ENCODE results near the gene SCYGR6. TPM values are rescaled to one million over a fixed set of nuclear protein-coding genes. Genes with fewer than 3 reads are reported as not detected.

The SCYGR6 gene
- total and polyA plus RNA-seq, 4 donors: not detected

DNA sequence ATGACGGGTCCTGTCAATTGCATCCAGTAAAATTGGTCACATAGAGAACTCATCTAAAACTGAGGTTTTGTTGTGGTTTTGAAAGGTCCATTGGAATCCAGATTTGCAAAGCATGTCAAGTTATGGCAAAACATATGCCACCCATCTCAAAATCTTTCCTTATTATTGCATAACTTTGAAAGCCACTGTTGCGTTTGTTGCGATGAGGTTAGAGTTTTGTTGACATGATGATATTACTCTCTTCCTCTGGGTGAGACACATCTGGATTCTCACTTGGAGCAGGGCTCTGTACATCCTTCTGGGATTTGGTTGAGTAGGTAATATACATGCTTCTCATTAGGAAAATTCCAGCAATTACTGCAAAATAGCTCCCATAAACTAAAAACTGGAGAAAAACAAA lies 37.4 kb downstream of the SCYGR6 start:
- 87% methylated on average over 3 of the region's 3 CpGs for whole genome bisulfite sequencing
- Histone ChIP-seq H3K36me3 (ENCODE audit: control insufficient read depth in 4 of 4, insufficient read depth in 3 of 4, low read depth in 1 of 4, low read length in 3 of 4) (peaks cover 5 to 22% (median 16%) of the 10 kb centered on the region in 4 donors), H3K4me3 (ENCODE audit: low read depth in 1 of 3, low read length in 3 of 3) (no peak overlapping the region), H3K9ac (ENCODE audit: low read depth in 1 of 2, low read length in 2 of 2) (no peak overlapping the region), H3K27ac (ENCODE audit: low read depth in 1 of 2, low read length in 2 of 2) (no peak overlapping the region), H3K9me3 (ENCODE audit: control insufficient read depth in 4 of 4, low read length in 3 of 4) (no peaks in the 10 kb centered on the region), H3K4me1 (ENCODE audit: control insufficient read depth in 4 of 4, insufficient read depth in 4 of 4, low read length in 3 of 4) (peaks cover 0 to 1% (median 0%) of the 10 kb centered on the region in 4 donors), H3K27me3 (ENCODE audit: control insufficient read depth in 4 of 4, insufficient read depth in 4 of 4, low read length in 3 of 4) (no peaks in the 10 kb centered on the region)
- no peak for DNase-seq (ENCODE audit: low spot score)
- TF ChIP-seq EGR1 (IDR thresholded peaks at IDR 0.05; ENCODE audit: low read depth in 2 of 2) (no peak), FOXA2 (IDR thresholded peaks at IDR 0.05) (no peak), SP1 (IDR thresholded peaks at IDR 0.05) (no peak), FOXA1 (IDR thresholded peaks at IDR 0.05) (no peak), HNF4G (IDR thresholded peaks at IDR 0.05) (no peak)
- TF ChIP-seq, protein P1, sequence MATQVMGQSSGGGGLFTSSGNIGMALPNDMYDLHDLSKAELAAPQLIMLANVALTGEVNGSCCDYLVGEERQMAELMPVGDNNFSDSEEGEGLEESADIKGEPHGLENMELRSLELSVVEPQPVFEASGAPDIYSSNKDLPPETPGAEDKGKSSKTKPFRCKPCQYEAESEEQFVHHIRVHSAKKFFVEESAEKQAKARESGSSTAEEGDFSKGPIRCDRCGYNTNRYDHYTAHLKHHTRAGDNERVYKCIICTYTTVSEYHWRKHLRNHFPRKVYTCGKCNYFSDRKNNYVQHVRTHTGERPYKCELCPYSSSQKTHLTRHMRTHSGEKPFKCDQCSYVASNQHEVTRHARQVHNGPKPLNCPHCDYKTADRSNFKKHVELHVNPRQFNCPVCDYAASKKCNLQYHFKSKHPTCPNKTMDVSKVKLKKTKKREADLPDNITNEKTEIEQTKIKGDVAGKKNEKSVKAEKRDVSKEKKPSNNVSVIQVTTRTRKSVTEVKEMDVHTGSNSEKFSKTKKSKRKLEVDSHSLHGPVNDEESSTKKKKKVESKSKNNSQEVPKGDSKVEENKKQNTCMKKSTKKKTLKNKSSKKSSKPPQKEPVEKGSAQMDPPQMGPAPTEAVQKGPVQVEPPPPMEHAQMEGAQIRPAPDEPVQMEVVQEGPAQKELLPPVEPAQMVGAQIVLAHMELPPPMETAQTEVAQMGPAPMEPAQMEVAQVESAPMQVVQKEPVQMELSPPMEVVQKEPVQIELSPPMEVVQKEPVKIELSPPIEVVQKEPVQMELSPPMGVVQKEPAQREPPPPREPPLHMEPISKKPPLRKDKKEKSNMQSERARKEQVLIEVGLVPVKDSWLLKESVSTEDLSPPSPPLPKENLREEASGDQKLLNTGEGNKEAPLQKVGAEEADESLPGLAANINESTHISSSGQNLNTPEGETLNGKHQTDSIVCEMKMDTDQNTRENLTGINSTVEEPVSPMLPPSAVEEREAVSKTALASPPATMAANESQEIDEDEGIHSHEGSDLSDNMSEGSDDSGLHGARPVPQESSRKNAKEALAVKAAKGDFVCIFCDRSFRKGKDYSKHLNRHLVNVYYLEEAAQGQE (IDR thresholded peaks at IDR 0.05): no peak
- TF ChIP-seq, protein P2, sequence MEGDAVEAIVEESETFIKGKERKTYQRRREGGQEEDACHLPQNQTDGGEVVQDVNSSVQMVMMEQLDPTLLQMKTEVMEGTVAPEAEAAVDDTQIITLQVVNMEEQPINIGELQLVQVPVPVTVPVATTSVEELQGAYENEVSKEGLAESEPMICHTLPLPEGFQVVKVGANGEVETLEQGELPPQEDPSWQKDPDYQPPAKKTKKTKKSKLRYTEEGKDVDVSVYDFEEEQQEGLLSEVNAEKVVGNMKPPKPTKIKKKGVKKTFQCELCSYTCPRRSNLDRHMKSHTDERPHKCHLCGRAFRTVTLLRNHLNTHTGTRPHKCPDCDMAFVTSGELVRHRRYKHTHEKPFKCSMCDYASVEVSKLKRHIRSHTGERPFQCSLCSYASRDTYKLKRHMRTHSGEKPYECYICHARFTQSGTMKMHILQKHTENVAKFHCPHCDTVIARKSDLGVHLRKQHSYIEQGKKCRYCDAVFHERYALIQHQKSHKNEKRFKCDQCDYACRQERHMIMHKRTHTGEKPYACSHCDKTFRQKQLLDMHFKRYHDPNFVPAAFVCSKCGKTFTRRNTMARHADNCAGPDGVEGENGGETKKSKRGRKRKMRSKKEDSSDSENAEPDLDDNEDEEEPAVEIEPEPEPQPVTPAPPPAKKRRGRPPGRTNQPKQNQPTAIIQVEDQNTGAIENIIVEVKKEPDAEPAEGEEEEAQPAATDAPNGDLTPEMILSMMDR (IDR thresholded peaks at IDR 0.05; ENCODE audit: low read depth, low read length, missing input control): no peak

DNA sequence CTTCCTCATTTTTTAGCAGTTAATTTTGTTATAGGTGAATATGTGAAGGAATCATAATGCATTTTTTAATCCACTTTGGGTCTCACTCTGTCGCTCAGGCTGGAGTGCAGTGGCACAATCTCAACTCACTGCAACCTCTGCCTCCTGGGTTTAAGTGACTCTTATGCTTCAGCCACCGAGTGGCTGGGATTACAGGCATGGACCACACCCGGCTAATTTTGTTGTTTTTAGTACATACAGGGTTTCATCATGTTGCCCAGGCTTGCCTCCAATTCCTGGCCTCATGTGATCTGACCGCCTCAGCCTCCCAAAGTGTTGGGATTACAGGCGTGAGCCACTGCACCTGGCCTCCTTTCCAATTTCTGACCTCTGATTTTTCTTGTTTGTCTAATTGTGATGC lies 40.3 kb downstream of the SCYGR6 start:
- DNase-seq (ENCODE audit: low spot score): no peak
- Histone ChIP-seq H3K4me1 (ENCODE audit: control insufficient read depth in 4 of 4, insufficient read depth in 4 of 4, low read length in 3 of 4) (no peaks in the 10 kb centered on the region), H3K36me3 (ENCODE audit: control insufficient read depth in 4 of 4, insufficient read depth in 3 of 4, low read depth in 1 of 4, low read length in 3 of 4) (peaks cover 3 to 17% (median 14%) of the 10 kb centered on the region in 4 donors), H3K9me3 (ENCODE audit: control insufficient read depth in 4 of 4, low read length in 3 of 4) (no peaks in the 10 kb centered on the region), H3K27ac (ENCODE audit: low read depth in 1 of 2, low read length in 2 of 2) (no peak overlapping the region), H3K4me3 (ENCODE audit: low read depth in 1 of 3, low read length in 3 of 3) (no peak overlapping the region), H3K9ac (ENCODE audit: low read depth in 1 of 2, low read length in 2 of 2) (no peak overlapping the region), H3K27me3 (ENCODE audit: control insufficient read depth in 4 of 4, insufficient read depth in 4 of 4, low read length in 3 of 4) (no peaks in the 10 kb centered on the region)
- TF ChIP-seq, protein P3, sequence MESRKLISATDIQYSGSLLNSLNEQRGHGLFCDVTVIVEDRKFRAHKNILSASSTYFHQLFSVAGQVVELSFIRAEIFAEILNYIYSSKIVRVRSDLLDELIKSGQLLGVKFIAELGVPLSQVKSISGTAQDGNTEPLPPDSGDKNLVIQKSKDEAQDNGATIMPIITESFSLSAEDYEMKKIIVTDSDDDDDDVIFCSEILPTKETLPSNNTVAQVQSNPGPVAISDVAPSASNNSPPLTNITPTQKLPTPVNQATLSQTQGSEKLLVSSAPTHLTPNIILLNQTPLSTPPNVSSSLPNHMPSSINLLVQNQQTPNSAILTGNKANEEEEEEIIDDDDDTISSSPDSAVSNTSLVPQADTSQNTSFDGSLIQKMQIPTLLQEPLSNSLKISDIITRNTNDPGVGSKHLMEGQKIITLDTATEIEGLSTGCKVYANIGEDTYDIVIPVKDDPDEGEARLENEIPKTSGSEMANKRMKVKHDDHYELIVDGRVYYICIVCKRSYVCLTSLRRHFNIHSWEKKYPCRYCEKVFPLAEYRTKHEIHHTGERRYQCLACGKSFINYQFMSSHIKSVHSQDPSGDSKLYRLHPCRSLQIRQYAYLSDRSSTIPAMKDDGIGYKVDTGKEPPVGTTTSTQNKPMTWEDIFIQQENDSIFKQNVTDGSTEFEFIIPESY (IDR thresholded peaks at IDR 0.05): no peak
- TF ChIP-seq, protein P1 (IDR thresholded peaks at IDR 0.05): no peak
- TF ChIP-seq HNF4A (conservative IDR thresholded peaks at IDR 0.05) (no peak), GABPA (IDR thresholded peaks at IDR 0.05 in 1 of 2, conservative IDR thresholded peaks at IDR 0.05 in 1 of 2) (no peak), TAF1 (conservative IDR thresholded peaks at IDR 0.05) (no peak), FOXA1 (IDR thresholded peaks at IDR 0.05) (no peak)
- TF ChIP-seq, protein P4, sequence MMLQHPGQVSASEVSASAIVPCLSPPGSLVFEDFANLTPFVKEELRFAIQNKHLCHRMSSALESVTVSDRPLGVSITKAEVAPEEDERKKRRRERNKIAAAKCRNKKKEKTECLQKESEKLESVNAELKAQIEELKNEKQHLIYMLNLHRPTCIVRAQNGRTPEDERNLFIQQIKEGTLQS (IDR thresholded peaks at IDR 0.05): no peak
- TF ChIP-seq, protein P2 (IDR thresholded peaks at IDR 0.05; ENCODE audit: low read depth, low read length, missing input control): no peak
- WGBS: 69% methylated on average over 5 of the region's 5 CpGs
